Duodenal mucosa (tissue), 2 donors: Measurements from ENCODE around the gene REXO5.
"Not testable (repeated sequence)": the region's sequence is repeated elsewhere in the genome, so short reads cannot be mapped to it uniquely, and the experiment has no call there.

Source experiments
- H3K27ac ChIP-seq: one replicate; pipeline ENCODE4 v1.7.0; 2013; ENCODE audit warnings: low read depth, low read length
- H3K27me3 ChIP-seq, 2 donors: one replicate each; pipeline ENCODE4 v1.7.0; 2013; ENCODE audit warnings: low read length in 2 of 2, control low read depth in 1 of 2; ENCODE audit not compliant: insufficient read depth in 2 of 2, control insufficient read depth in 1 of 2
- H3K36me3 ChIP-seq, 2 donors: one replicate each; pipeline ENCODE4 v1.7.0; 2013; ENCODE audit warnings: low read length in 2 of 2, control low read depth in 1 of 2; ENCODE audit not compliant: insufficient read depth in 2 of 2, control insufficient read depth in 1 of 2
- H3K4me1 ChIP-seq, 2 donors: one replicate each; pipeline ENCODE4 v1.7.0; 2013; ENCODE audit warnings: low read length in 2 of 2, control low read depth in 1 of 2; ENCODE audit not compliant: insufficient read depth in 2 of 2, control insufficient read depth in 1 of 2
- H3K4me3 ChIP-seq, 2 donors: one replicate each; pipeline ENCODE4 v1.7.0; 2013; ENCODE audit warnings: low read length in 2 of 2, low read depth in 1 of 2
- H3K9ac ChIP-seq, 2 donors: one replicate each; pipeline ENCODE4 v1.7.0; 2013; ENCODE audit warnings: low read length in 2 of 2, low read depth in 1 of 2
- H3K9me3 ChIP-seq, 2 donors: one replicate each; pipeline ENCODE4 v1.7.0; 2013; ENCODE audit warnings: low read length in 2 of 2, control low read depth in 1 of 2; ENCODE audit not compliant: control insufficient read depth in 1 of 2

The REXO5 gene, protein sequence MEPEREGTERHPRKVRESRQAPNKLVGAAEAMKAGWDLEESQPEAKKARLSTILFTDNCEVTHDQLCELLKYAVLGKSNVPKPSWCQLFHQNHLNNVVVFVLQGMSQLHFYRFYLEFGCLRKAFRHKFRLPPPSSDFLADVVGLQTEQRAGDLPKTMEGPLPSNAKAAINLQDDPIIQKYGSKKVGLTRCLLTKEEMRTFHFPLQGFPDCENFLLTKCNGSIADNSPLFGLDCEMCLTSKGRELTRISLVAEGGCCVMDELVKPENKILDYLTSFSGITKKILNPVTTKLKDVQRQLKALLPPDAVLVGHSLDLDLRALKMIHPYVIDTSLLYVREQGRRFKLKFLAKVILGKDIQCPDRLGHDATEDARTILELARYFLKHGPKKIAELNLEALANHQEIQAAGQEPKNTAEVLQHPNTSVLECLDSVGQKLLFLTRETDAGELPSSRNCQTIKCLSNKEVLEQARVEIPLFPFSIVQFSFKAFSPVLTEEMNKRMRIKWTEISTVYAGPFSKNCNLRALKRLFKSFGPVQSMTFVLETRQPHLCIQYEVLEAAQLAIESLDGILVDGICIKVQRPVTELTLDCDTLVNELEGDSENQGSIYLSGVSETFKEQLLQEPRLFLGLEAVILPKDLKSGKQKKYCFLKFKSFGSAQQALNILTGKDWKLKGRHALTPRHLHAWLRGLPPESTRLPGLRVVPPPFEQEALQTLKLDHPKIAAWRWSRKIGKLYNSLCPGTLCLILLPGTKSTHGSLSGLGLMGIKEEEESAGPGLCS

DNA sequence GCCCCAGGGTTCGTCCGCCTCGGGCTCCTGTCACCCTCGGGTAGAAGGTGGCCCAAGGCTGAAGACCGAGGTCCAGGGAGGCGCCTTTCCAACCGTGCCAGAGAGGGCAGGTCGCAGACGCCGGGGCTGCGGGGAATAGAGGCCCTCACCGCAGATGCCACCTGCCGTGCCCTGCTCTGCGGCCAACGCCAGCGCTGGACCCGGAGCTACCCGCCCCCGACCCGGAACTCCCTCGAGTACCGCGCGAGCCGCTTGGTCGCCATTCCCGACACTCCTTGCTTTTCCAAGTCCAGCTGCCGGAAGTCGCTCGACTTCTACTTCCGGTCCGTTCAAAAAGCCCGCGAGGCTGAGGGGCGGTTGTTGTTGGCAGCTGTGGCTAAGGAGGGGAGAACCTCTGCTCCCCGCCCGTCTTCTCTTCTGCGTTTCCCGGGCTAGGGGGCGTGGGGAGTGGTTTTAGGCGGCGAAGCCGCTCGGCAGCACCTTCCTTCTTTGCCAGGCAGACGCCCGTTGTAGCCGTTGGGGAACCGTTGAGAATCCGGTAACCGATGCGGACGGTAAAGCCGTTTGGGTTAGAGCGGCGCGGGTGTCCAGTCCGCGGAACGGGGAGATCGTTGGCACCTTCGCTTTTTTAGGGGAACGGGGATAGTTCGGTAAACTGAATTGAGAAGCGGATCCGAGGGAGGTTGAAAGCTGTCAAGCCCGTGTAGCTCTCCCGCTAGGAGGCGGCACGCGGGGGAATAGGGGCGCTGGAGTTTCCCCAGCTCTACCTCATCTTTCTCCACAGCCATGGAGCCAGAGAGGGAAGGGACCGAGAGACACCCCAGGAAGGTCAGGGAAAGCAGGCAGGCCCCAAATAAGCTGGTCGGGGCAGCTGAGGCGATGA lies at the start of gene REXO5, which contains the start of gene ERI2:
TSS of gene REXO5 (plus strand) at position 360 of the 883 bp plus-strand sequence. CDS start at position 787, 427 bp downstream.
TSS of gene ERI2 (minus strand) at position 305 of the 883 bp plus-strand sequence. CDS start at position 263, 42 bp downstream.
- H3K9me3 ChIP-seq = no peaks in the 10 kb centered on the region
- no peaks in the 10 kb centered on the region for H3K27me3 ChIP-seq
- peak within 1 kb of the TSS; percentile 85 to 86 for H3K9ac ChIP-seq
- no peaks in the 10 kb centered on the region for H3K36me3 ChIP-seq
- peaks cover 4 to 5% of the 10 kb centered on the region in 2 donors for H3K4me1 ChIP-seq
- peak within 1 kb of the TSS; percentile 94 to 95 for H3K4me3 ChIP-seq
- peak within 1 kb of the TSS; percentile 86 for H3K27ac ChIP-seq

GRCh38 chr16:20760346-20760745 lies 46.0 kb upstream of the REXO5 start:
- peaks cover 3 to 18% of the 10 kb centered on the region in 2 donors for H3K4me1 ChIP-seq
- H3K27me3 ChIP-seq = no peaks in the 10 kb centered on the region
- H3K27ac ChIP-seq = no peak overlapping the region
- H3K4me3 ChIP-seq = no peak overlapping the region
- no peaks in the 10 kb centered on the region for H3K36me3 ChIP-seq
- H3K9ac ChIP-seq = no peak overlapping the region
- H3K9me3 ChIP-seq = peaks cover 0 to 5% of the 10 kb centered on the region in 2 donors

- Histone ChIP-seq H3K9ac (no peak overlapping the region), H3K36me3 (no peaks in the 10 kb centered on the region), H3K4me3 (no peak overlapping the region), H3K27ac (no peak overlapping the region), H3K9me3 (peaks cover 0 to 5% of the 10 kb centered on the region in 2 donors), H3K4me1 (peaks cover 3 to 18% of the 10 kb centered on the region in 2 donors), H3K27me3 (no peaks in the 10 kb centered on the region)
Measured at GRCh38 chr16:20761175-20761574, 45.2 kb upstream of the REXO5 start.

DNA sequence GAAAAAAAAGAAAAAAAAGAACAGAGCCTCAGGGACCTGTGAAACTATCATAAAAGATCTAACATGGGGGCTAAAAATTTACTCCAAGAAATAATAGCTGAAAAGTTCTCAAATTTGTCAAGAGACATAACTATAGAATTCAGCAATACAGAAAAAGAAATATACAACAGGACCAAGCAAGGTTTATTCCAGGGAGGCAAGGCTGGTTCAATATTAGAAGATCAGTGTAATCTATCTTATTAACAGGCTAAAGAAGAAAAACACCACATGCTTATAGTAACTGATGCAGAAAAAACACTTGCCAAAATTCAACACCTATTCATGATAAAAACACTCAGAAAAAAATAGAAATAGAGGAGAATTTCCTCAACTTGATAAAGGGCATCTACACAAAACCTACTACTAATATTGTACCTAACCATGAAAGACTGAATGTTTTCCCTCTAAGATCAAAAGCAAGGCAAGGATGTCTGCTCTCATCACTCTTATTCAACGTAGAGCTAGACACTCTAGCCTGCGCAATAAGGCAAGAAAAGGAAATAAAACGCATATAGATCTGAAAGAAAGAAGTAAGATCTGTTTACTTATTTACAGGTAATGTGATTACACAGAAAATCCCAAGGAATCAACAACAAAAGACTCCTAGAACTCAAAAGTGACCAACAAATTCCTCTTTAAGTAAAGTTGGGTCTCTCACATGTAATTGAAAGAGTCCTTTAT lies 43.8 kb upstream of the REXO5 start:
- Histone ChIP-seq H3K4me3 (peak overlapping the region in 1 of 2 donors; percentile 59), H3K27ac (no peak overlapping the region)

GRCh38 chr16:20763461-20764232 lies 42.7 kb upstream of the REXO5 start, which contains the start of gene ACSM3:
ACSM3 (plus strand) TSS chr16:20764014; CDS start chr16:20770035, 6,021 bp downstream.
- Histone ChIP-seq H3K27me3 (no peaks in the 10 kb centered on the region), H3K4me3 (peak within 1 kb of the TSS; percentile 59 to 71), H3K9me3 (peaks cover 0 to 5% of the 10 kb centered on the region in 2 donors), H3K9ac (peak within 1 kb of the TSS; percentile 48 to 57), H3K4me1 (peaks cover 3 to 18% of the 10 kb centered on the region in 2 donors), H3K36me3 (no peaks in the 10 kb centered on the region), H3K27ac (peak within 1 kb of the TSS; percentile 22)

More for the DNA sequence above, 43.8 kb upstream of the REXO5 start:
- H3K27me3 ChIP-seq = no peaks in the 10 kb centered on the region
- no peaks in the 10 kb centered on the region for H3K36me3 ChIP-seq
- H3K9me3 ChIP-seq = peaks cover 0 to 5% of the 10 kb centered on the region in 2 donors
- H3K9ac ChIP-seq = peak overlapping the region in 1 of 2 donors; percentile 57
- H3K4me1 ChIP-seq = peaks cover 3 to 18% of the 10 kb centered on the region in 2 donors

GRCh38 chr16:20764448-20764847 lies 41.9 kb upstream of the REXO5 start:
- not testable (repeated sequence) for H3K4me3 ChIP-seq, H3K36me3 ChIP-seq, H3K9me3 ChIP-seq, H3K27me3 ChIP-seq, H3K9ac ChIP-seq, H3K27ac ChIP-seq
- H3K4me1 ChIP-seq = peaks cover 3 to 18% of the 10 kb centered on the region in 2 donors

DNA sequence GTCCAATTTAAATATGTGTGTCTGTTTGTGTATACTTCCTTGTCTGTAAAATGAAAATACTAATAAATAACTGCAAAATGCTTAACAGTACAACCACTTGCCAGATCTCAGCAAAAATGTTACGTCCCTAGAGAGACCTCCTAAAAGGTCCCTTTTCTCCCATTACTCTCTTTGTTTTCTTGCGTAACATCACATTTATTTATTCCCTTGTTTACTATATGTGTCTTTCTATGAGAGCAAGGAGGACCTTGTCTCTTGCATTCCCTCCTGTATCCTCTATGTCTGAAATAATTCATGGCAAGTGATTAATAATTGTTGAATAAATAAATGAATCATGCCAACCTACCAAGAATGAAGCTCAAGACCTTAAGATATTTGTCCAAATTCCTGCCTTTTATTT lies 40.6 kb upstream of the REXO5 start:
- Histone ChIP-seq H3K9me3 (peaks cover 0 to 5% of the 10 kb centered on the region in 2 donors), H3K4me1 (peaks cover 3 to 18% of the 10 kb centered on the region in 2 donors), H3K27me3 (no peaks in the 10 kb centered on the region), H3K9ac (no peak overlapping the region), H3K27ac (no peak overlapping the region), H3K36me3 (no peaks in the 10 kb centered on the region), H3K4me3 (no peak overlapping the region)

GRCh38 chr16:20766294-20766693 lies 40.0 kb upstream of the REXO5 start:
- Histone ChIP-seq H3K27ac (no peak overlapping the region), H3K36me3 (no peaks in the 10 kb centered on the region), H3K4me3 (no peak overlapping the region), H3K4me1 (peaks cover 3 to 18% of the 10 kb centered on the region in 2 donors), H3K9me3 (peaks cover 0 to 5% of the 10 kb centered on the region in 2 donors), H3K27me3 (no peaks in the 10 kb centered on the region), H3K9ac (no peak overlapping the region)
